A673 (cell line): Measurements from ENCODE around the gene CUBN. TPM values are rescaled to one million over a fixed set of nuclear protein-coding genes. Genes with fewer than 3 reads are reported as not detected.

Experiments used
- BruUV-seq: library from RNA; stranded (reverse); fragments of 400-500 nt; replicated peaks from 2 replicates; lab custom pipeline; 2021; lab: Mats Ljungman, UMichigan
- CTCF ChIA-PET: fragments of 300-600 bp; sonication (Branson Sonifier 250); formaldehyde crosslinking; loops from one replicate; lab custom pipeline; 2022; ENCODE audit warnings: antibody characterized with exemption; lab: Charles Lee
- POLR2A ChIA-PET: fragments of 300-600 bp; sonication (Branson Sonifier 250); formaldehyde crosslinking; loops from one replicate; lab custom pipeline; 2022; ENCODE audit warnings: antibody characterized with exemption; ENCODE audit not compliant: low non-redundant PET; lab: Charles Lee
- DNase-seq: peaks from one replicate; pipeline ENCODE4 v3.0.0-alpha.2; 2015; ENCODE audit warnings: low spot score
- H3K27ac ChIP-seq: fragments of 200-600 bp; sonication (generic); 2 replicates; pipeline ENCODE4 v1.5.1; 2016; ENCODE audit warnings: mixed run types, low read depth, mild to moderate bottlenecking, mixed read lengths, antibody characterized with exemption, low read length; ENCODE audit not compliant: poor library complexity, severe bottlenecking
- H3K27me3 ChIP-seq: fragments of 200-600 bp; sonication (generic); replicated peaks from 2 replicates; pipeline ENCODE4 v1.6.1; 2017; ENCODE audit warnings: mixed run types, low read depth, mild to moderate bottlenecking, mixed read lengths, antibody characterized with exemption, low read length; ENCODE audit not compliant: insufficient read depth, poor library complexity
- H3K36me3 ChIP-seq: fragments of 200-600 bp; sonication (generic); 2 replicates; pipeline ENCODE4 v1.6.1; 2016; ENCODE audit warnings: mixed run types, mild to moderate bottlenecking, mixed read lengths, antibody characterized with exemption, low read length; ENCODE audit not compliant: insufficient read depth, poor library complexity, severe bottlenecking
- H3K4me1 ChIP-seq: fragments of 200-600 bp; sonication (generic); 2 replicates; pipeline ENCODE4 v1.6.1; 2017; ENCODE audit warnings: mixed run types, mild to moderate bottlenecking, mixed read lengths, antibody characterized with exemption, low read length; ENCODE audit not compliant: insufficient read depth, poor library complexity, severe bottlenecking
- H3K4me3 ChIP-seq: fragments of 200-600 bp; sonication (generic); 2 replicates; pipeline ENCODE4 v1.5.1; 2016; ENCODE audit warnings: low read depth, mixed run types, mild to moderate bottlenecking, mixed read lengths, low read length; ENCODE audit not compliant: poor library complexity, severe bottlenecking
- H3K9me3 ChIP-seq: fragments of 200-600 bp; sonication (generic); 2 replicates; pipeline ENCODE4 v1.6.1; 2016; ENCODE audit warnings: mixed run types, low read depth, mild to moderate bottlenecking, mixed read lengths, antibody characterized with exemption, low read length; ENCODE audit not compliant: poor library complexity, severe bottlenecking
- CTCF ChIP-seq: fragments of 300-800, 200-600 bp; sonication (generic); conservative IDR thresholded peaks from 2 replicates; pipeline ENCODE4 v1.5.1; 2017; ENCODE audit warnings: low read depth, mild to moderate bottlenecking, antibody characterized with exemption, low read length, moderate library complexity, mixed read lengths
- EZH2 ChIP-seq: fragments of 200-600 bp; sonication (generic); IDR thresholded peaks from 2 replicates; pipeline ENCODE4 v1.6.1; 2017; ENCODE audit warnings: borderline replicate concordance, low read depth, mild to moderate bottlenecking, mixed read lengths, antibody characterized with exemption, low read length; ENCODE audit not compliant: poor library complexity, severe bottlenecking
- intact Hi-C: fragments of 100-400 bp; cut with micrococcal nuclease; formaldehyde crosslinking; loops from one replicate; pipeline ENCODE4 v1.10.0; 2022; ENCODE audit not compliant: unreplicated experiment
- total RNA-seq: library from RNA; stranded (reverse); gene quantifications from 2 replicates; pipeline ENCODE4 v1.2.3, GENCODE V29; 2021

Gene CUBN
- total RNA-seq, 1 experiment from 2014 or later = 3.4 TPM

- BruUV-seq = no TSS peak
- intact Hi-C loops = no loop called here
- Histone ChIP-seq H3K27ac (no peak overlapping the region), H3K9me3 (no peaks in the 10 kb centered on the region), H3K36me3 (no peaks in the 10 kb centered on the region), H3K4me3 (no peak overlapping the region), H3K27me3 (no peaks in the 10 kb centered on the region), H3K4me1 (peaks cover 25% of the 10 kb centered on the region)
- CTCF ChIA-PET = no interaction called here
- POLR2A ChIA-PET = no interaction called here
- DNase-seq = no peak
- TF ChIP-seq CTCF = no peak
- no peak for TF ChIP-seq EZH2
These were observed 52.8 kb downstream of the CUBN start for GRCh38 chr10:17076626-17077345.

- CTCF ChIA-PET = no interaction called here
- DNase-seq = peak; percentile 54
- POLR2A ChIA-PET = no interaction called here
- Histone ChIP-seq H3K27ac (peak overlapping the region; percentile 52), H3K36me3 (no peaks in the 10 kb centered on the region), H3K9me3 (no peaks in the 10 kb centered on the region), H3K27me3 (no peaks in the 10 kb centered on the region), H3K4me3 (no peak overlapping the region), H3K4me1 (peaks cover 35% of the 10 kb centered on the region)
- TF ChIP-seq CTCF = no peak
- no peak for TF ChIP-seq EZH2
- intact Hi-C loops = no loop called here
- BruUV-seq = no TSS peak
These were observed 53.9 kb downstream of the CUBN start for GRCh38 chr10:17075533-17076359.

GRCh38 chr10:17074541-17074847 lies 55.1 kb downstream of the CUBN start:
- no peak overlapping the region for H3K4me3 ChIP-seq
- no peaks in the 10 kb centered on the region for H3K27me3 ChIP-seq
- POLR2A ChIA-PET = no interaction called here
- CTCF ChIA-PET = no interaction called here
- no peak overlapping the region for H3K27ac ChIP-seq
- TF ChIP-seq EZH2 = no peak
- TF ChIP-seq CTCF = no peak
- H3K4me1 ChIP-seq = peaks cover 39% of the 10 kb centered on the region
- no peaks in the 10 kb centered on the region for H3K9me3 ChIP-seq
- intact Hi-C loops = no loop called here
- no TSS peak for BruUV-seq
- H3K36me3 ChIP-seq = no peaks in the 10 kb centered on the region
- no peak for DNase-seq
